ENCODE data around the gene ADARB1. TPM values are rescaled to one million over a fixed set of nuclear protein-coding genes. Genes with fewer than 3 reads are reported as not detected.

The ADARB1 gene
- total and polyA plus RNA-seq, 2 of the 8 experiments (the other 6 are each of a cell fraction or from before 2014, with no cell fraction given): 4.7 to 14.9 TPM

- TF ChIP-seq, protein P1, sequence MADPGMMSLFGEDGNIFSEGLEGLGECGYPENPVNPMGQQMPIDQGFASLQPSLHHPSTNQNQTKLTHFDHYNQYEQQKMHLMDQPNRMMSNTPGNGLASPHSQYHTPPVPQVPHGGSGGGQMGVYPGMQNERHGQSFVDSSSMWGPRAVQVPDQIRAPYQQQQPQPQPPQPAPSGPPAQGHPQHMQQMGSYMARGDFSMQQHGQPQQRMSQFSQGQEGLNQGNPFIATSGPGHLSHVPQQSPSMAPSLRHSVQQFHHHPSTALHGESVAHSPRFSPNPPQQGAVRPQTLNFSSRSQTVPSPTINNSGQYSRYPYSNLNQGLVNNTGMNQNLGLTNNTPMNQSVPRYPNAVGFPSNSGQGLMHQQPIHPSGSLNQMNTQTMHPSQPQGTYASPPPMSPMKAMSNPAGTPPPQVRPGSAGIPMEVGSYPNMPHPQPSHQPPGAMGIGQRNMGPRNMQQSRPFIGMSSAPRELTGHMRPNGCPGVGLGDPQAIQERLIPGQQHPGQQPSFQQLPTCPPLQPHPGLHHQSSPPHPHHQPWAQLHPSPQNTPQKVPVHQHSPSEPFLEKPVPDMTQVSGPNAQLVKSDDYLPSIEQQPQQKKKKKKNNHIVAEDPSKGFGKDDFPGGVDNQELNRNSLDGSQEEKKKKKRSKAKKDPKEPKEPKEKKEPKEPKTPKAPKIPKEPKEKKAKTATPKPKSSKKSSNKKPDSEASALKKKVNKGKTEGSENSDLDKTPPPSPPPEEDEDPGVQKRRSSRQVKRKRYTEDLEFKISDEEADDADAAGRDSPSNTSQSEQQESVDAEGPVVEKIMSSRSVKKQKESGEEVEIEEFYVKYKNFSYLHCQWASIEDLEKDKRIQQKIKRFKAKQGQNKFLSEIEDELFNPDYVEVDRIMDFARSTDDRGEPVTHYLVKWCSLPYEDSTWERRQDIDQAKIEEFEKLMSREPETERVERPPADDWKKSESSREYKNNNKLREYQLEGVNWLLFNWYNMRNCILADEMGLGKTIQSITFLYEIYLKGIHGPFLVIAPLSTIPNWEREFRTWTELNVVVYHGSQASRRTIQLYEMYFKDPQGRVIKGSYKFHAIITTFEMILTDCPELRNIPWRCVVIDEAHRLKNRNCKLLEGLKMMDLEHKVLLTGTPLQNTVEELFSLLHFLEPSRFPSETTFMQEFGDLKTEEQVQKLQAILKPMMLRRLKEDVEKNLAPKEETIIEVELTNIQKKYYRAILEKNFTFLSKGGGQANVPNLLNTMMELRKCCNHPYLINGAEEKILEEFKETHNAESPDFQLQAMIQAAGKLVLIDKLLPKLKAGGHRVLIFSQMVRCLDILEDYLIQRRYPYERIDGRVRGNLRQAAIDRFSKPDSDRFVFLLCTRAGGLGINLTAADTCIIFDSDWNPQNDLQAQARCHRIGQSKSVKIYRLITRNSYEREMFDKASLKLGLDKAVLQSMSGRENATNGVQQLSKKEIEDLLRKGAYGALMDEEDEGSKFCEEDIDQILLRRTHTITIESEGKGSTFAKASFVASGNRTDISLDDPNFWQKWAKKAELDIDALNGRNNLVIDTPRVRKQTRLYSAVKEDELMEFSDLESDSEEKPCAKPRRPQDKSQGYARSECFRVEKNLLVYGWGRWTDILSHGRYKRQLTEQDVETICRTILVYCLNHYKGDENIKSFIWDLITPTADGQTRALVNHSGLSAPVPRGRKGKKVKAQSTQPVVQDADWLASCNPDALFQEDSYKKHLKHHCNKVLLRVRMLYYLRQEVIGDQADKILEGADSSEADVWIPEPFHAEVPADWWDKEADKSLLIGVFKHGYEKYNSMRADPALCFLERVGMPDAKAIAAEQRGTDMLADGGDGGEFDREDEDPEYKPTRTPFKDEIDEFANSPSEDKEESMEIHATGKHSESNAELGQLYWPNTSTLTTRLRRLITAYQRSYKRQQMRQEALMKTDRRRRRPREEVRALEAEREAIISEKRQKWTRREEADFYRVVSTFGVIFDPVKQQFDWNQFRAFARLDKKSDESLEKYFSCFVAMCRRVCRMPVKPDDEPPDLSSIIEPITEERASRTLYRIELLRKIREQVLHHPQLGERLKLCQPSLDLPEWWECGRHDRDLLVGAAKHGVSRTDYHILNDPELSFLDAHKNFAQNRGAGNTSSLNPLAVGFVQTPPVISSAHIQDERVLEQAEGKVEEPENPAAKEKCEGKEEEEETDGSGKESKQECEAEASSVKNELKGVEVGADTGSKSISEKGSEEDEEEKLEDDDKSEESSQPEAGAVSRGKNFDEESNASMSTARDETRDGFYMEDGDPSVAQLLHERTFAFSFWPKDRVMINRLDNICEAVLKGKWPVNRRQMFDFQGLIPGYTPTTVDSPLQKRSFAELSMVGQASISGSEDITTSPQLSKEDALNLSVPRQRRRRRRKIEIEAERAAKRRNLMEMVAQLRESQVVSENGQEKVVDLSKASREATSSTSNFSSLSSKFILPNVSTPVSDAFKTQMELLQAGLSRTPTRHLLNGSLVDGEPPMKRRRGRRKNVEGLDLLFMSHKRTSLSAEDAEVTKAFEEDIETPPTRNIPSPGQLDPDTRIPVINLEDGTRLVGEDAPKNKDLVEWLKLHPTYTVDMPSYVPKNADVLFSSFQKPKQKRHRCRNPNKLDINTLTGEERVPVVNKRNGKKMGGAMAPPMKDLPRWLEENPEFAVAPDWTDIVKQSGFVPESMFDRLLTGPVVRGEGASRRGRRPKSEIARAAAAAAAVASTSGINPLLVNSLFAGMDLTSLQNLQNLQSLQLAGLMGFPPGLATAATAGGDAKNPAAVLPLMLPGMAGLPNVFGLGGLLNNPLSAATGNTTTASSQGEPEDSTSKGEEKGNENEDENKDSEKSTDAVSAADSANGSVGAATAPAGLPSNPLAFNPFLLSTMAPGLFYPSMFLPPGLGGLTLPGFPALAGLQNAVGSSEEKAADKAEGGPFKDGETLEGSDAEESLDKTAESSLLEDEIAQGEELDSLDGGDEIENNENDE (IDR thresholded peaks at IDR 0.05; ENCODE audit: insufficient replicate concordance, low read length): no peak
- TF ChIP-seq CEBPB (IDR thresholded peaks at IDR 0.05; ENCODE audit: low read depth, low read length) (no peak), RNF2 (IDR thresholded peaks at IDR 0.05; ENCODE audit: borderline replicate concordance, low read depth, low read length, missing control alignments, poor library complexity, severe bottlenecking) (no peak), CBX5 (IDR thresholded peaks at IDR 0.05; ENCODE audit: low read depth, low read length) (no peak), POU5F1 (IDR thresholded peaks at IDR 0.05; ENCODE audit: low read depth, low read length) (no peak), KDM4A (IDR thresholded peaks at IDR 0.05; ENCODE audit: low read depth, low read length, severe bottlenecking) (no peak), JUND (IDR thresholded peaks at IDR 0.05; ENCODE audit: low read length) (no peak), NANOG (IDR thresholded peaks at IDR 0.05; ENCODE audit: insufficient read depth, low read depth, low read length, poor library complexity, severe bottlenecking) (no peak), TCF12 (IDR thresholded peaks at IDR 0.05; ENCODE audit: low read depth, low read length) (no peak), SIN3A (conservative IDR thresholded peaks at IDR 0.05 in 1 of 2, IDR thresholded peaks at IDR 0.05 in 1 of 2; ENCODE audit: low read depth in 1 of 2, low read length in 2 of 2) (no peak)
These were observed 40.4 kb upstream of the ADARB1 start (continued) for GRCh38 chr21:45033791-45034555.

Measured in H1 (cell line).